GM18520 (cell line): ENCODE results near the gene LMAN2L.

Experiments
- ATAC-seq: cut with Tn5 transposase; IDR thresholded peaks from one replicate; pipeline ENCODE4 v1.9.1; 2021; ENCODE audit not compliant: unreplicated experiment

The LMAN2L gene, protein sequence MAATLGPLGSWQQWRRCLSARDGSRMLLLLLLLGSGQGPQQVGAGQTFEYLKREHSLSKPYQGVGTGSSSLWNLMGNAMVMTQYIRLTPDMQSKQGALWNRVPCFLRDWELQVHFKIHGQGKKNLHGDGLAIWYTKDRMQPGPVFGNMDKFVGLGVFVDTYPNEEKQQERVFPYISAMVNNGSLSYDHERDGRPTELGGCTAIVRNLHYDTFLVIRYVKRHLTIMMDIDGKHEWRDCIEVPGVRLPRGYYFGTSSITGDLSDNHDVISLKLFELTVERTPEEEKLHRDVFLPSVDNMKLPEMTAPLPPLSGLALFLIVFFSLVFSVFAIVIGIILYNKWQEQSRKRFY

DNA sequence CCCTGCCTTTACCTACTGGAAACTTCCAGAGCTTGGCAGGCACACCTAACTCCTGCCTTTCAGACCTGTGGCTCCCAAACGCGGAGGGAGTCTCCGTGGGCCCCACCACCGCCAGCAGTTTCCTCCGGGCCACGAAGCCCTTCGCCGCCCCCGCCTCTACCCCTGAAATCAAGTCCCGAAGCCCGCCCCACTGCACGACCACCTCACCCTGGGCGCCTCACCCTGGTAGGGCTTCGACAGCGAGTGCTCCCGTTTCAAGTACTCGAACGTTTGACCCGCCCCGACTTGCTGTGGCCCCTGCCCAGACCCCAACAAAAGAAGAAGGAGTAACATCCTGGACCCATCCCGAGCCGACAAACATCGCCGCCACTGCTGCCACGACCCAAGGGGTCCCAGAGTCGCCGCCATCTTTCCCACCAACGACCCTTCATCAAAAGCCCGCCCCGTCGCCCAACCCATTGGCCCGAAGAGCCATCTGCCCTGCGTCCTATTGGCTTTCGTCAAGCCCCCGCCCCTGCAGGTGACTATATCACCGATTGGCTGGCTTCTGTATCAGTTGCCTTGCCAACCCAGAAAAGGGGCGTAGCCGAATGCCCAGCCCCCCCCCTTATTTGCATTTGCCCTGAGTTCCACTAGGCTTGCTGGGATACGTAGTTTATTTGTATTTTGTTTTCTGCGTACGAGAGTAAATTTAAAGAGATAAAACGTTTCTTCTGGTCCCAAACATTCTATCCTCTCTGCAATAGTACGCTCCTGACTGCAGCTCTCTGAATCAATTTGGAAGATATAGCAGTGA is at the start of gene LMAN2L:
LMAN2L (minus strand) TSS at position 432 of the 796 bp plus-strand sequence; CDS start at position 408, 24 bp downstream.
- ATAC-seq, result peak; percentile 97

DNA sequence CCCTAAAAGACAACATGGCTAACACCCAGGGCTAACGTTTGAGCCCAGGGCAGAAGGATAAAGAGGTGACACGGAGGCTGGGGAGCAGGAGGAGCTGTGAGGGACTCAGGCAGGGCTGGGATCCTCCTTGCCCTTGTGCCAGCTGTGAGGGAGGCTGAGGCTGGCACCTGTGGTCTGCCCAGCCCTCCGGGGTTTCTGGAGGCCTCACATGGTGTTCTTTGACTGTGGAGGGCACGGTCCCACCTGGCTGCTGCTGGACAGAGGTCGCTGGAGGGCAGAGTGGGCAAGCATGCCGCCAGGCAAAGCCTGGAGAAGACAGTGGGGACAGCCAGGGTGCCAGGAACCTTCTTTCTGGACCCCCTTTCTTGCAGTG is 49.4 kb upstream of the LMAN2L start:
- no peak for ATAC-seq

DNA sequence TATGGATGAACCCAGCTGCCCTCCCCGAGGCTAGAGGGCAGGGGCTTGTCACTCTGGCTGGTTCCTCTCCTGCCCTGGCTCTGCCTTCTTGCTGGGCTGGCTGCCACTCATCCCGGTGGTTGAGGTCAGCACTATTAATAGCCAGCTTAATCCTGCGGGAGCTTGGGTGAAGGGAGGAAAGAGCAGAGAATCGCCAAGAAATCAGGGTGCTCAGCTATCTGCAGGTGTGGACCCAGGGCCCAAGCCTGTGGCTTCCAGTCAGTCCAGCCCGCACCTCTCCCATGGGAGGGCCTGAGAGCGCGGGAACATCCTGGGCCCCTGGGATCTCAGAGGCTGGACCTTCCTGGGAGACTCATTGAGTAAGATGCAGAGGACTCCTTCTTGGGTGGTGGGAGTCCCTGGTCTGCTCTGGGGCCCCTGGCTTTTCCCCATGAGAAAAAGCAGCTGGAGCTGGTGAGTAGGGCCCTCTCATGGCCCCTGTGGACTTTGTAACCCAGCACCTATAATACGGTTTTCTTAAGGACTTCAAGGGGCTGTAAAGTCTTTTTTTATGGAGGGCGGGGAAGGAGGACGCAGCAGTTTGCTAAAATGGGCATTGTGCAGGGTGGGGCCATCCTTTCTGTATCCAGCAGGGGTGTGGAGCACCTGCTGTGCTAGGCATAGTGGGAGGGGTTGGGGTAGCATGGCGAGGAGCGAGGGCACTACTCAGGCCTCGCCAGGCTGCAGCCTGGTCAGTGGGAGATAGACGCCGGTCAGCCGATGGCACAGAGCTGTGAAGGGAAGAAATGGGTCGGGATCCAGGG is 48.8 kb upstream of the LMAN2L start:
- ATAC-seq, result no peak

DNA sequence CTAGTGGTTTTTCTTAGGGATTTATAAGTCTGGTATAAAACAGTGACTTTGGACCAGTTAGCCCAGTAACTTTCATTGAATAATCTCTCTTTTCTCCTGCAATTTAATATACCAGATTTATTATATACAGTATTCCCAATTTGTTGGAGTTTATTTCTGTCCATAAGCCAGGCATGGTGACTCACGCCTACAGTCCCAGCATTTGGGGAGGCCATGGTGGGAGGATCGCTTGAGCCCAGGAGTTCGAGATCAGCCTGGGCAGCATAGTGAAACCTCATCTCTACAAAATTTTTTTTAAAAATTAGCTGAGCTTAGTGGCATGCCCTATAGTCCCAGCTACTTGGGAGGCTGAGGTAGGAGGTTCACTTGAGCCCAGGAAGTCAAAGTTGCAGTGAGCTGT is 47.5 kb upstream of the LMAN2L start:
- no peak for ATAC-seq

DNA sequence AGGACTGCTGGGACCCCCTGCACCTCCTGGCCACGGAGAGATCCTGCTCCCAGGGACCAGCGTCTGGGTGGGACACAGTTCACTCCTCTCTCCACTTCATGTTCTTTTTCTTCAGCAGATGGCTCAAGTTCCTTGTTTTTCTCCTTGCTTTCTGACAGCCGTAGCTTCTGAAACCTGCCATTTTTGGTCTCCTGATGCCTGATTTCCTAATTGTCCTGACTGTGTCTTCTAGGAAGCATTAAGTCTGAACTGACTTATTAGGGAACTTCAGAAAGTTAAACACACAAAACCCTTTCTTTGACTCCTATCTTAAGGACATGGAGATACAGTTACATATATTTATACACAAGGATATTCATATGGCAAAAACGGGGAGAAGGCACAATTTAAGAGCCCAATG is 43.5 kb upstream of the LMAN2L start:
- no peak for ATAC-seq

DNA sequence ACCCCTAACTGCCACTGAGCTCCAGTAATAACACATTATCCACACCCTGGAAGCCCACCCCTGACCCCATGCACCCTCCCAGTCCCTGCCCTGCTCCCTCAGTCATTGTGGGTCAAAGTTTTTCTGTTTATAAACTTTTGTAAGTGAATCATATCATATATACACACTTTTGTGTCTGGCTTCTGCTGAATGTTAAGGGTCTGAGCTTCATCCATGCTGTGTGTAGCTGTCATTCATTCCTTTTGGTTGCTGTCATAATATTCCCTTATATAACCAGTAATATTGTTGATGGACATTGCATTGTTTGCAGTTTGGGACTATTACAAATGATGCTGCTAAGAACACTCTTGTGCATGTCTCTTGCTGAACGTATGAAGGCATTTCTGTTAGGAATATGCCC is 35.3 kb upstream of the LMAN2L start:
- ATAC-seq, result no peak

DNA sequence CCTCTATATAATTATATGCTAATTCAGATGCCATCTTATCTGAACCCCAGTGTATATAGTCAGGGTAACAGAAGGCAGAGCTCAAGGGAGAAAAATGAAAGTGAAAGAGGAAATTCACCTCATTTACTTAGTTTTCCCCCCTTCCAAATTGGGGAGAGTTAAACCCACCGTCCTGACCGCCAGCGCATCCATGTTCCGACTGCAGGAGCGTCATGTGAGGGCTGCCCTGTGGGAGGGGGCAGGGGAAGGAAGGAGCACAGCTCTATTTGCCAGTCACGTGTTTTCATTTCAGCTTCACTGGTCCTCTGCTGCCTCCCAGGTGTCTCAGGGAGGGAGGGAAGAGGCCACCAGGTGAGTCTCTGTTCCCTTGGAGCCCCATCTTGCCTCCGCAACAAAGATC is 34.1 kb upstream of the LMAN2L start:
- no peak for ATAC-seq

DNA sequence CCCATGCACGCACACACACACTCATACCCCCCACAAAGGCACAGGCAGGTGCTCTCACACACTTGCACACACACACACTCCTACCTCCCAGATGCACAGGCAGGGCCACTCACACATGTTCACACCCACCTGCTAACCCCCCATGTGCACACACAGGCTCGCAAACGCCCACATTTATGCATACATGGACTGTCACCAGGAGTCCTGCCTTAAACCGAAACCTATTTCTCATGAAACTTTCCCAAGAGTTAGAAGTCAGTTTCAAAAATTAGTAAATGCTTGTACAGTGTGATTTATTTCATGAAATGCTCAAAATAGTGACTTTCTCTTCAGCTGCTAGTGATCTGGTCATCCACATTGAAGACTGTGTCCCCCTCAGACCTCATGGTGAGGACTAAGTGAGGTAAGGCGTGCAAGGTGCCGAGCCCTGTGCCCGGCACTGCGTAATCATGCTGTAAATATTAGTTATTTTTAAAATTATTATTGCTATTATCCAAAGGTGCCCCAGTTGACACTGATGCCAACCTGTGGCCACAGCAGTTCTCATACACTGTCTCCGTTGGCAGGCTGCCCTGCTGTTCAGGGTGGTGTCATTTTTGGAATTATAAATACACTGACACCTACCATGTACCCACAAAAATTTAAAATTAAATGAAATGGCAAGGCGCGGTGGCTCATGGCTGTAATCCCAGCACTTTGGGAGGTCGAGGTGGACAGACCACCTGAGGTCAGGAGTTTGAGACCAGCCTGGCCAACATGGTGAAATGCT is 33.2 kb upstream of the LMAN2L start:
- ATAC-seq, result peak; percentile 31

DNA sequence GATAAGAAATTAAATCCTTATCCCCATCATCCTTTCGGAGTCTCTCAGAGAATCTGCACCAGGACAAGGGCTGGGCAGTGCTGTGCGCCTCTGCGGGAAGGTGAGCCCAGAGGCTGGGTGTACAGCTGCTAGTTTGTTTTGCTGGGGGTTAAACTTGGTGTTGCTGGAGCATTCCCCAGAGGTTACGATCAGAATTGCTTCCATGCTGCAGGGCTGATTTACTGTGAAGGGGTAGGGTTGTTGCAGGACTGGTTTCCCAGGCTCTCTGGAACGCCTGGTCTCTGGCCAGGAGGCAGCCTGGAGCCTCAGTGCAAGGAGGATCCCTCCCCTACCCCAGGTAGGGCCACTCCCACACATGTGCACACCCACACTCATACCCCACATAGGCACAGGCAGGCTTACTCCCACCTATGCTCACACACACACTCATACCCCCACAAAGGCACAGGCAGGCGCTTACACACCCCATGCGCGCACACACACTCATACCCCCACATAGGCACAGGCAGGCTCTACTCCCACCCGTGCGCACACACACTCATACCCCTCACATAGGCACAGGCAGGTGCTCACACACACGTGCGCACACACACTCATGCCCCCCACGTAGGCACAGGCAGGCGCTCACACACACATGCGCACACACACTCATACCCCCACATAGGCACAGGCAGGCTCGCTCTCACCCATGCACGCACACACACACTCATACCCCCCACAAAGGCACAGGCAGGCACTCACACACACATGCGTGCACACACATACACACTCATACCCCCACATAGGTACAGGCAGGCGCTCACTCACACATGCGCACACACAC is 32.1 kb upstream of the LMAN2L start:
- ATAC-seq, result no peak

DNA sequence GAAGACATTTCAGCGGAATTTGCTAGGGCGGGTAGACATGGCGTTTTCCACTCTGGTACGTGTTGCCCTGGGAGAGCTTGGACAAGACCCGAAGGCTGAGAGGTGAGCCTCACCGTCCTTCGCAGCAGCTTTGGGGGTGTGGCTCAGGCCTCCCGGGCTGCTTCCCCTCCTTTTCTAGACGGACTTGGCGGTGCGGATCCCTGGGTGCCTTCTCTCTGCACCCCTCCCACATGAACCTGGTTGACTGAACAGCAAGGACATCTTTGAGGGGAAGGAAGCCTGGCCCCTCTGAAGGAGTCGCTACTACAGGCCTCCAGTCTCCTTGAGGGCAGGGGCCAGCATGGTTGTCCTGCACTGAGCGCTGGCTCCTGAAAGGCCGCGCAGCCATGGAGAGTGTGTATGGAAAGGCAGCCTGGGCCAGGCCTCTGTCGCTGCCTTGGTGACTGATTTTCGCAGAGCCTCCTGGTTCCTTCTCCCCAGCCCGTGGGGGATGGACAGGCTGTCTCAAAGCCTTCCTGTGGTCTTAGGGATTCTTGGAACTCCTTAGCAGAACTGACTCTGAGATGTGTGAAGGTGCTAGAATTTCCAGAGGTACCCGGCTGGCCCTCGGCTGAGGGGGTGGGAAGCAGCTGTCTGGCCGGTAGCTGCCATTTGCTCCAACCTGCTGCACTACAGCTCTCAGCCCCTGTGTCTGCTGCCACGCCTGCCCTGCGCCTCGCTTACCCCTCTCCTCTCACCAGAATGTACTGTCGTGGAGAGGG is 30.8 kb upstream of the LMAN2L start:
- ATAC-seq, result no peak

DNA sequence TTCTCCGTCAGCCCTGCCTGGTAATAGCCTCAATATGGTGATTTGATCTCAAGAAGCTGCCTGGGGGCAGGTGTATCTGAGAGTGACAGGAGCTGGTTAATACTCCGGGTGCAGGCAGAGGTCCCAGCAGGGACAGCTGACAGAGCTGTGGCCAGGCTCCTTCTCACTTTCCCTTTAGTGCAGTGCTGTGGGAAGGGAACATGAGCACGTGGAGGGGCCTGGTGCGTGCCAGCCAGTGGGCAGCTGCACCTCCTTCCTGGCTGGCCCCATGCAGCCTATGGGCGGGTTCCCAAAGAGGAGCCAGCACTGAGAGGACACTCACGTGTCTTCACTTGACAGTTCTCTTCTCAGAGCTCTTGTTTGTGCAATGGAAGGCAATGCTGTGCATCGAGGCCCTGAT is 29.9 kb upstream of the LMAN2L start:
- no peak for ATAC-seq

DNA sequence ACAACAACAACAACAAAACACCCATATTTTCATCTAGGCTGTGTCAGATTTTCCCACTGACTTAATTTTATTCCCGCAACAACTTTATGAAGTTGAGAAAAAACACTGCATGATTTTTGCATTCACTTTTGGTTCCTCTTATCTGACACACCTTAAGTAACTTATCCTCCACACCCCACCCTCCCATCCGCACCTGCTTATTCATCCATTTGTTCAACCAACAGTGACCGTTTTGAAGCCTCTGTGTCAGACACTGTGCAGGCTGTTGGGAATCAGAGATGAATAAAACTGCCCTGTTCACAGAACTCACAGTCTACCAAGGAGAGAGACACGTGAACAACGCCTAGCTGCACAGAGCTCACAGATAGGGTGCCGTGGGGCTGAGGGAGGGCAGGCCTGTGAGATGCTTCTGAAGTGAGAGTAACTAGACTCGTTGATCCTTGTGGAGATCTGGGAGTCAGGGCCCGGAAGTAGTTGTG is 28.3 kb upstream of the LMAN2L start:
- no peak for ATAC-seq

DNA sequence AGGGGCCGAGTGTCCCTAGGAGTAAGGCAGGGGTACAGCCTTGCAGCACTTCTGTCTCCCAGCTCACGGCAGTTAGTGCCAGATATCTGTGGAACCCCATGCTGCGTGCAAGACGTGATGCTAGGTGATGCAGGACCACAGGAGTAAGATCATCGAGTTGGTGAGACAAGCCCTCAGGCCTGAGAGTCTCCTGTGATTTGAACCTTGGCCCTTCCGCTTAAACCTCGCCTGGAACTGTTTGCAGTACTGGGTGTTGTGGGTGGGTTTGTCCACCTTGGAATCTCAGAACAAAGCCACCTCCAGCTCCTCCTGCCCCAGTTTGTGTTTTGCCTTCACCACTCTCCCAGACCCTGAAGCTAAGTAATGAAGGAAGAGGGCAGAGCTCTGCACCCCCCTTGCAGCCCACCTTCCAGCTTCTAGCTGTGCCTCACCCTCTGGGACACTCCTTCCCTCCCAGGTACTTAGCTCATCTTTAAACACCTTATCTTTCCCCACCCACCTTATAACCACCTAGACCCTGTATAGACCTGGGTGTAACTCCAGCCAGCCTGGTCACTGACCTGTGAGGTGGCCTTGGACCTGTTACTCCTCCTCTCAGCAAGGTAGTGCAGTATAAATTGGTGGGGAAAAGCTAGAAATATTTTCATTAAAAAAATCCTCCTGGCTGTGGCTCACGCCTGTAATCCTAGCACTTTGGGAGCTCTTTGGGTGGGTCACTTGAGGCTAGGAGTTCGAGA is 27.4 kb upstream of the LMAN2L start:
- ATAC-seq, result no peak

DNA sequence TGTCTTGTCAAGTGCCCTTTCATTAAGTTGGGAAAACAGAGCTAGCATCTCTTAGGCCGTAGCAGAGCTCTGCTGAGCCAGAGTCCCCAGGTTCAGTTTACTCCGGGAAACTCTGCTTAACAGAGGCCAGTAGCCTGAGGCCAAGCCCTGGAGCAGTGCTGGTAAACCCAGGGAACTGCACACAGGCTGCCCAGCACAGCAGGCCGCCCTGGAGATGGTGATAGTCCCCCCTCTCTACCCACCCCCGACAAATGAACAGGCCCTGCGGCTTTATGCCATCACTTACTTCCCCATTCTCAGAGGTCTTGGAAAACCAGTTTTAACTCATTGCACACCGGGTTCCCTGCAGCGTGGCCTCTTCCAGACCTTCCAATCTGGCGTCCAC is 24.4 kb upstream of the LMAN2L start:
- ATAC-seq, result no peak

DNA sequence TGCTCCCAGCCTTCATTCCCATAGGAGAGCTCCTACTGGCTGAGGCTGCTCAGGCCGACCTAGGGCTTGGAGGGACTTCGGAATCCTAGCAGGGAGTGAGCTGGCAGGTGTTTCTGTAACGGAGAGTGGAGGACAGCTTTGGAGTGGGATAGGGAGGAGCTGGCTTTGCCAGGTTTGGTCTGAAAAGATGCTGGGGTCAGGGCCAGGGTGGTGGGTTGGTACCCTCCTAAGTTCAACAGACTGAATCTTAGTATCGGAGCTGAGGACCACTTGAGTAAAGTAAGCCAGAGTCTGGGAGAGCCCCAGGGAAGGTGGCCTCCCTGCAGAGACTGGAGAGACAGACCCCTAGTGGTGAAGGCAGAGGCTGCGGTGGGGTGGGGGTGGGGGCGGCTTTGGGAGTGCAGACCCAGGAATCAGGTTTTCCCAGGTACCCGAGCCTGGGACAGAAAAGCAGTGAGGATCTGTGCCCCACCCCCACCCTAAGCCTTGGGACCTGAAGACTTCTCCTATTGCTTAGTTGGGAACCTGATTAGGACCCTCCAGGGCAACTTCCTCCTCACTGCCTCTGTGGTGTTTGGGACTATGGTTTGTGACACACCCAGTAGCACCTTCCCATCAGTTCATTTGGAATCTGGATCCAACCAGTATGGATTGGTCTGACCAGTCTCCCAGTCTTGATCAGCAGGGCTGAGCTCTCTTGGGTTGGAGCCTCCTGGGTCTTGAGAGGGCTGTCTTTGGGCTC is 23.8 kb upstream of the LMAN2L start:
- no peak for ATAC-seq

DNA sequence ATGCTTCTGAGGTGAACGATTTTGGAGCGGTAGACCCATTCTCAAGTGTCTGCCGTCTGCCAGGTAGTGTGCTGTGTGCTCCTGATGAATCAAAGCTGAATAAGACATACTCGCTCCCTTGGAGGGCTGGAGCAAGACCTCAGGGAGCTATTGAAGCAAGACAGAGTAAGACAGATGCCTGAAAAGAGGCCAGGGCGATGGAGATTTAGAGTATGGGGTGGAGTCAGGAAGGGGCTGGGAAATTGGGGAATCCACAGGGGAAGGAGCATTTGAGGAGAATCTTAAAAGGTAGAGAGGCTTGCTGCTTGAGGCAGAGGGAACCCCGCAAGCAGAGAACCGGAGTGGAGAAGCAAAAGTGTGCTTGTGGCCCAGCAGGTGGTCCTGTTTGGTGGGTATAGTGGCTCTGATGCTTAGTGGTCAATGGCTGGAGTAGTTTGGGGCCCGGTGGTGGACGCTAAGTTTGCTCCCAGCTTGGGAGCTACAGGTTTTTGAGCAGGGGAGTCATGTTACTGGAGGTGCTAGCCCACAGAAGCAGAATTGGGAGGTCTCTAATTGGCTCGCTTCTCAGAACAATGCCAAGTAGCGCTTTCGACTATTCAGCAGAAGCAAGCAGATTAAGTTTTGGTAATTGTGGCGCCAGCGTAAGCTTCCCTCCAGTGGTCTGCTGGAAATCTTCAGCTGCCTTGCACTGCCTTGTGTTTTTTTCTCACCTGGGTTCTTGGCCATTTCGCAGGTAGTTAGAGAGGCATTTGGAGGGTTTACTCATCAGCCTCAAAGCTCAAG is 22.9 kb upstream of the LMAN2L start:
- ATAC-seq, result no peak
